IPS DF 19.7 (cell line): ENCODE results near the gene GART.
"Not testable (repeated sequence)": the region's sequence is repeated elsewhere in the genome, so short reads cannot be mapped to it uniquely, and the experiment has no call there.

Source experiments
- DNase-seq: peaks from one replicate; pipeline ENCODE4 v3.0.0-alpha.2; 2013; ENCODE audit warnings: low read depth, low spot score

The GART gene

DNA sequence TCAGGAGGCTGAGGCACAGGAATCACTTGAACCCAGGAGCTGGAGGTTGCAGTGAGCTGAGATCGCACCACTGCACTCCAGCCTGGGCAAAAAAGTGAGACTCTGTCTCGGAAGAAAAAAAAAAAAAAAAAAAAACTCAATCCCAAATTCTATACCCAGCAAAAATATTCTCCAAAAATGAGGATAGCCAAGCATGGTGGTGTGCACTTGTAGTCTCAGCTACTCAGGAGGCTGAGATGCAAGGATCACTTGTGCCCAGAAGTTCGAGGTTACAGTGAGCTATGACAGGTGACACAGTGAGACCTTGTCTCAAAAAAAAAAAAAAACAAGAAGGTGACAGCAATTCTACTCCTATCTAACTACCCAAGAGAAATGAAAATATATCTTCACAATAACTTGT, 68.6 kb downstream of the GART start:
- no peak for DNase-seq

DNA sequence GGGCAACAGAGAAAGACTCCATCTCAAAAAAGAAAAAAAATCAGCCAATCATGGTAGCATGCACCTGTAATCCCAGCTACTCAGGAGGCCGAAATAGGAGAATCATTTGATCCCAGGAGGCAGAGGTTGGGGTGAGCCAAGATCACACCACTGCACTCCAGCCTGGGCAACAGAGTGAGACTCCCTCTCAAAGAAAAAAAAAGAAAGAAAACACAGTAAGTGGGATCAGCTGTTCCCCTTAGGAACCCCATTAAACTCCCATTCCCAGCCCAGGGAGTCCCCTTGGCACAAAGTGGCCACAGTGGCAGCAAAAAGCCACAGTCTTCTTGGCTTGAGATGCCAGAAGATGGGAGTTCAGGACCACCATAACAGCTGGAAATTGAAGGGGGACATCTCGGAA, 71.2 kb downstream of the GART start:
- DNase-seq: no peak

DNA sequence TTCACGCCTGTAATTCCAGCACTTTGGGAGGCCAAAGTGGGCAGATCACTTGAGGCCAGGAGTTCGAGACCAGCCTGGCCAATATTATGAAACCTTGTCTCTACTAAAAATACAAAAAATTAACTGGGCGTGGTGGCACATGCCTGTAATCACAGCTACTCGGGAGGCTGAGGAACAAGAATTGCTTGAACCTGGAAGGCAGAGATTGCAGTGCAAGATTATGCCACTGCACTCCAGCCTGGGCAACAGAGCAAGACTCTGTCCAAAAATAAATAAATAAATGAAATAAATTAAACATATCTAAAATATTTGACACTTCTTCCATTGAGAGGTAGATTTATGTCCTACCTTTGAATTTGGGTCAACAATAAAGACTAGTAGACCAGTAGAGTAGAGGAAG, 72.7 kb downstream of the GART start:
- not testable (repeated sequence) for DNase-seq

DNA sequence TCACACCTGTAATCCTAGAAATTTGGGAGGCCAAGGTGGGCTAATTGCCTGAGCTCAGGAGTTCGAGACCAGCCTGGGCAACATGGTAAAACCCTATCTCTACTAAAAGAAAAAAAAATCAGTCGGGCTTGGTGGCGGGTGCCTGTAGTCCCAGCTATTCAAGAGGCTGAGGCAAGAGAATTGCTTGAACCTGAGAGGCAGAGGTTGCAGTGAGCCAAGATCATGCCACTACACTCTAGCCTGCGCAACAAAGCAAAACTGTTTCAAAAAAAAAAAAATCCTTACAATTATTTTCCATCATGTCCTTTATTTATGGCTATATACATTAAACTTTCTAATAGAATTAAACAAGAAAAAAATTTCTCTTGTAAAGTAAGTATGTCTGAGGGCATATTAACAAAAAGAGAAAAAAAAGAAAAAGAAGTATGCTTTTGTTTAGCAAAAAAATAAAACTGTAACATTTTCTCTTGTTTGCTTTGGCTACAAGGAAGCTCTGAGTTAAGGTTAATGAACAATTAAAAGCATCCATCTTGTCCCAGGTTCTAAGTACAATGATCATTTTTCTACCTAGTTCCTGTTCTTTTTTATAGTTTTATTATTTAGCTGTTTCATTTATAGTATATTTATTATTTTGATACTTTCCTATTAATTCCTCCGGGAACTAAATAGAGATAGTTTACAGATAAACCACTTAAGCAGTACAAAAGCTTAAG, 80.2 kb downstream of the GART start:
- no peak for DNase-seq

DNA sequence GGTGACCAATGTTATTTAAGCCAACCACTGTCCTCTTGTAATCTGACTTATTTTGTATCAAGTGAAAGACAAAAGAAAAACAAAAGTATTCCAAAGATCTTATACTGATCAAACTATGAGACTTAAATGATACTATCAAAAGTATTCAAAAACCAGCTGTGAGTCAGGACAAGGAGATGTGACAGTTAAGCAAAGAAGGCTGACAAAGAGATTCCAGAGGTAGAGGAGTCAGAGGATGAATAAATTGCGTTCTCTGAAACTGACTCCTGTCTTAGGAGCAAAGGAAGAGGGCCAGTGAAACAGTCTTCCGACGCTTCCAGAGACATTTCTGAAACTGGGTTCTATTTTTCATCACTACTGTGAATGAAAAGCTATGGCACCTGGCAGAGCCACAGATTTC, 83.1 kb downstream of the GART start:
- DNase-seq: no peak

DNA sequence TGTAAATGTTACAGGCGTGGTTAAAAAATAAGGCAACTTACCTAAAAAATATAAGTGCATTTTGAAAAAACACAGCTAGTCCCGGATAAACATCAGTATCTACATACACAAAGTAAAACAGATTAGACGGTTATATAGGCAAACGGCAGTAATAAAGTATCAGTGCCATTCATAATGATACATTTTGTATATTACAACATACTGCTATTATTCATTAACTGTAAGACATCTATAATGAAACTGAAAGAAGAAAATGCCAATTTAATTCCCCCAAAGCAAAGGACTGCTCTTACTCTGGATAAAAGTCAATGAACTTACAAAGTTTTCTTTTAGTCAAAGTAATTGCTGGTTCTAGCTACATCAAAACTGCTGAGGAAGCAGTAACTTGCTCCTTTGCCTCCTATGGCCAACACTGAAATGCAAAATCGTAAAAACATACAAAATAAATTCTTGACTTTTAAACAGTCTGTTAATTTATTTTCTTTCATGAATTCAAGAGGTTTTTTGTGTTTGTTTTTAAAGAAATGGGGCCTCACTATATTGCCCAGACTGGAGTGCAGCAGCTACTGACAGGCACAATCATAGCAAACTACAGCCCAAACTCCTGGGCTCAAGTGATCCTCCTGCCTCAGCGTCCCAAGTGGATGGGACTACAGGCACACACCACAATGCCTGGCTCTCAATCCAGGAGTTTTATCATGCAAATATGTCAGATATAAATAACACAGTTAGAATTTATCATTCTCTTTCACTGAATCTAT, 86.1 kb downstream of the GART start:
- DNase-seq: no peak
